Endothelial cell (in vitro differentiated cells): ENCODE data around the gene KCNJ12. TPM values are rescaled to one million over a fixed set of nuclear protein-coding genes. Genes with fewer than 3 reads are reported as not detected.
"Not testable (repeated sequence)": the region's sequence is repeated elsewhere in the genome, so short reads cannot be mapped to it uniquely, and the experiment has no call there.

Experiments used
- DNase-seq: peaks from one replicate; pipeline ENCODE4 v3.0.0; 2021; ENCODE audit warnings: low spot score
- H3K27ac Mint-ChIP-seq: one replicate; pipeline ENCODE4 v1.8.0; 2021; ENCODE audit warnings: mixed read lengths, inconsistent platforms; ENCODE audit not compliant: unreplicated experiment
- H3K27me3 Mint-ChIP-seq: one replicate; pipeline ENCODE4 v1.8.0; 2021; ENCODE audit warnings: mild to moderate bottlenecking, moderate library complexity, mixed read lengths, inconsistent platforms; ENCODE audit not compliant: unreplicated experiment
- H3K36me3 Mint-ChIP-seq: one replicate; pipeline ENCODE4 v1.8.0; 2021; ENCODE audit warnings: mild to moderate bottlenecking, low read depth, mixed read lengths, inconsistent platforms; ENCODE audit not compliant: unreplicated experiment
- H3K4me1 Mint-ChIP-seq: one replicate; pipeline ENCODE4 v1.8.0; 2021; ENCODE audit warnings: mild to moderate bottlenecking, mixed read lengths, inconsistent platforms; ENCODE audit not compliant: unreplicated experiment
- H3K4me3 Mint-ChIP-seq: one replicate; pipeline ENCODE4 v1.8.0; 2021; ENCODE audit warnings: mild to moderate bottlenecking, mixed read lengths, inconsistent platforms; ENCODE audit not compliant: unreplicated experiment
- H3K9me3 Mint-ChIP-seq: one replicate; pipeline ENCODE4 v1.8.0; 2021; ENCODE audit warnings: mixed read lengths, inconsistent platforms; ENCODE audit not compliant: unreplicated experiment
- CTCF ChIP-seq: fragments of 200-600 bp; sonication (generic); IDR thresholded peaks from one replicate; pipeline ENCODE4 v1.5.0; 2021; ENCODE audit warnings: antibody characterized with exemption; ENCODE audit not compliant: unreplicated experiment
- total RNA-seq: library from RNA; stranded (reverse); fragmentation: NEBNext Ultra II Directional; extraction: Animal tissue kit (Norgen Biotek cat#: 25700); gene quantifications from one replicate; pipeline ENCODE4 v1.2.1, GENCODE V29; 2021; ENCODE audit not compliant: unreplicated experiment

The KCNJ12 gene
- total RNA-seq, 1 donor from 2014 or later: 0.56 TPM

DNA sequence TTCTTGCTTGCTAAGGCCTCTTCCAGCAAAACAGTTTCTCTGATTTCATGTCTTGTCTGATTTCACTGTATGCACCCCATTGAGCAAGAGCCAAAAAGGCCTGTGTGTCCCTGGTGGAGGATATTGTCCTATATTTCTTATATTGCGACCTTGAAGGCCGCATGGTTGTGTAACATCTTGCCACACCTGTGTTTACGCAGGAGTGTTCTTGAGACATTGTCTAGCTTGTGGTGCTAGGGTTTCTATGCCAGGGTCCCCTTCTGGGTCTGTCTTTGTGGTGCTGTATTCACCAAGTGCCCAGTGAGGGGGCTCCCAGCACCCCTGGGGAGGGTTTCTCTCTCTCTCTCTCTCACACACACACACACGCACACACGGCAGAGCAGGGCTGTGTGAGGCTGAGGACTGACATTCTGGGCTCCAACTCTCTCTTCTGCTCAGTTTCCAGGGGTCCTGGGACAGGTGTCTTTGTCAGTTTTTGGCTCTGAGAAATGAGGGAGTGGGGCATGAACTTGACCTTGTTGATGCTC, 35.6 kb downstream of the KCNJ12 start:
- H3K27ac Mint-ChIP-seq, H3K36me3 Mint-ChIP-seq, H3K4me1 Mint-ChIP-seq, H3K27me3 Mint-ChIP-seq, DNase-seq, H3K9me3 Mint-ChIP-seq, H3K4me3 Mint-ChIP-seq: not testable (repeated sequence)

DNA sequence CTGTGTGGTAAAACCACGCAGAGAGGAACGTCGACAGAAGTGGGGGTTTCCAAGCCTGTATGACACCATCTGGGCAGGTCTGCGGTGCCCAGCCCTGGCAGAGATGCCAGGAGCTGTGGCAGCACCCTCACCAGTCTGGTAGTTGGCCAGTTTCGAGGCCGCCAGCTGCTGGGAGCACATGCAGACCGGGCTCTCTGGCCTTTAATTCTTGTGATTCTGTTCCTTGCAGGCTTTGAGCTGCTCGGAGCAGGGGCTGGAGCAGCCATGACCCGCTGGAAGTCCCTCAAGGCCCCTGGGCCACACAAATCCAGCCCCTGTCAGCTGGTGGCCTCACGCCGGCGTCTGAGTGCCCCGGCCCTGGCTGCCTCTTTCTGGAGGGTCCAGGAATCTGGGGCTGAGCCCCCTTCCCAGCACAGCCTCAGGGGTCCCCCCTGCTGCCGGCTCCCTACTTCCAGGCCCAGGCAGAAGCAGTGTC, 36.1 kb downstream of the KCNJ12 start:
- H3K4me1 Mint-ChIP-seq, H3K4me3 Mint-ChIP-seq, H3K27me3 Mint-ChIP-seq, H3K9me3 Mint-ChIP-seq, DNase-seq, H3K27ac Mint-ChIP-seq, H3K36me3 Mint-ChIP-seq: not testable (repeated sequence)

DNA sequence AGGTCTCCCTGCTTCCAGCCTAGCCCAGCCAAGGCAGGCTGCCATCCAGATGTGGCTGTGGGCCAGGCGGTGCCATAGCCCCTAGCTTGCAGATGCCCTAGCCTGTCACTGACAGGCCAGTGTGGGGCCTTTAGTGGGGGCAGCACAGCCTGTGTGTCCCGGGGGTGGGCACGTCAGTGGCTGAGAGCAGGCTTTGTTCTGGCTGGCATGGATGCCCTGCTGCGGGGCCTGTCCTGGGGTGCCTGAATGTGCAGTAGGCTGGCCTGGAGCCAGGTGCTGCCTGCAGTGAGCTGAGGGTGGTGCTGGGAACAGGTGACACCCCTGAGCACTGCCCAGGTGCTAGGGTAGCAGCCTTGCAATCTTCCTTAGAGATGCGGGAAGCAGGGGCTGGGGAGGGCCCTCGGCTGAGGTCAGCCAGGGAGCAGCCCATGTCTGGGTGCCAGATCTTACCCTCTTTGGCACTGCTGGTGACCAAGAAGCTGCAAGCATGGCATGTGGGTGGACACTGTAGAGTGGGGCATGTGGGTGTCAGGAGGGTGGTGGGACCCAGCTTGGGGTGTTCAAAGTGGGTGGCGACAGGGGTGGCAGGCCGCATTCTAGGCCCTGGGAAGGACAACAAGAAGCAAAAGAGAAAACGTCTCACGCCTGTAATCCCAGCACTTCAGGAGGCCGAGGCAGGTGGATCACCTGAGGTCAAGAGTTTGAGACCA, 37.6 kb downstream of the KCNJ12 start:
- DNase-seq, H3K9me3 Mint-ChIP-seq, H3K4me1 Mint-ChIP-seq, H3K4me3 Mint-ChIP-seq, H3K27me3 Mint-ChIP-seq, H3K36me3 Mint-ChIP-seq, H3K27ac Mint-ChIP-seq: not testable (repeated sequence)

- H3K4me3 Mint-ChIP-seq, H3K27me3 Mint-ChIP-seq, H3K4me1 Mint-ChIP-seq, H3K27ac Mint-ChIP-seq, H3K9me3 Mint-ChIP-seq, DNase-seq, H3K36me3 Mint-ChIP-seq: not testable (repeated sequence)
Measured at GRCh38 chr17:21414616-21415015, 38.5 kb downstream of the KCNJ12 start.

GRCh38 chr17:21415166-21415990, 39.2 kb downstream of the KCNJ12 start:
- DNase-seq, H3K36me3 Mint-ChIP-seq, H3K27ac Mint-ChIP-seq: not testable (repeated sequence)

GRCh38 chr17:21416471-21416981, 40.4 kb downstream of the KCNJ12 start:
- H3K9me3 Mint-ChIP-seq, H3K27me3 Mint-ChIP-seq, H3K4me3 Mint-ChIP-seq, DNase-seq, H3K36me3 Mint-ChIP-seq, H3K4me1 Mint-ChIP-seq, H3K27ac Mint-ChIP-seq: not testable (repeated sequence)

More at GRCh38 chr17:21415166-21415990, 39.2 kb downstream of the KCNJ12 start:
- H3K4me1 Mint-ChIP-seq, H3K4me3 Mint-ChIP-seq, H3K9me3 Mint-ChIP-seq, H3K27me3 Mint-ChIP-seq: not testable (repeated sequence)

DNA sequence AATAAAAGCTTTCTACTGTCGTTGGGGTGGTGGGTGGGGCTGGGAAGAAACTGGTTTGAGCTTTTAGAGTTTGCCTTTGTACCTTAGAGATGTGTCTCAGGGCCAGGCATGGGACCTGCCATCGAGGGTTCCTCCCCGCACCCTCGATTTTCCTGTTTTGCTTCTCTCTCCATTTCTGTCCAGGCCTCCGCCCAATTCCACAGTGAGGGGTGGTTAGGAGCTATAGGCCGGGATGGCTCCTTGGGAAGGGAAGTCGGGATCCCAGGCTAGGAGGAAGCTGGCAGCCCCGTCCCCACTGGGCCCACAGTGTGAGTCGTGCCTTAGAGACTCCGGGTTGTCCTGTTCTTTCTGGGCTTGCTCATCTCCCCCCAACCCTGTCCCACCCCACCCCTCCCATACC, 41.2 kb downstream of the KCNJ12 start:
- not testable (repeated sequence) for H3K36me3 Mint-ChIP-seq, DNase-seq, H3K4me1 Mint-ChIP-seq, H3K27me3 Mint-ChIP-seq, H3K4me3 Mint-ChIP-seq, H3K27ac Mint-ChIP-seq, H3K9me3 Mint-ChIP-seq

DNA sequence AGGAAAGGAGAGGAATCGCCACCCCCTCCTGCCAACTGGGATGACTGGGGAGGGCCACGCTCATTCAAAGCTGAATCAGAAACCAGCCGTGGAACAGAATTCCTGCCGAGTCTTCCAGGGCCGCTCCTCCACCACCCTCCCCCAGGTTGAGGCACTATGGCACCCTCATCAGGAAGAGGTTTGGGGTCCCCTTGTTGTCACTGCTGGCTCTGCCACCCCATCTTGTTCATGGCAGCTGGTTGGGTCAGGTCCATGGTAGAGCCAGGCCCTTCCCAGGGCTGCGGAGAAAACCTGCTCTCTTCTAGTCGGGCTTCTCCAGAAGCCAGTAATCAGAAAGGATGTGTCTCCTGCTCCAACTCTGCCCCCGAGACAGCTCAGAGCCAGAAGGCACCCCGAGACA, 41.8 kb downstream of the KCNJ12 start:
- no peak overlapping the region for H3K4me3 Mint-ChIP-seq

More for the DNA sequence above, 41.8 kb downstream of the KCNJ12 start:
- Mint-ChIP-seq H3K36me3 (no peaks in the 10 kb centered on the region), H3K9me3 (no peaks in the 10 kb centered on the region), H3K27ac (no peak overlapping the region), H3K27me3 (peaks cover 7% of the 10 kb centered on the region), H3K4me1 (no peaks in the 10 kb centered on the region)
- TF ChIP-seq CTCF: no peak
- no peak for DNase-seq
